ENCODE measurements around the gene KIF5B.
A peak's percentile ranks its signal among the peaks of the same experiment; 100 is the strongest.

Gene KIF5B

DNA sequence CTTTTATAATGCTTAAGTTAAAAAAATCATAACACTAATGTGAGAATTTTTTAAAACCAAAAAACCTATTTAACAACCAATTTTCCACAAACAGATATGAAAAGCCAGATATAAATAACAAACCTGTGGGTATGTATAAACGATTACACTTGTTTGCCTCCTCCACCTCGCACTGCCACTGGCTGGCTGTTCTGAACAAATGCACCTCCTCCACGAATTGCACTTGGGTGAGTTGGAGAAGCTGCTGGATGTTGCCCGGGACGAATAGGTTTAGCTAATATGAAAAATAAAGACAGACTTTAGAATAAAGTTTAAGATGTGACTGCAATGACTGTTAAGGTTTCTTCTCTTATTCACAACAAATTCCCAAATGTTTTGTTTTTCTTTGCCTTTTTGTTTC, 40.8 kb downstream of the KIF5B start:
- Histone ChIP-seq H3K27me3 (ENCODE audit: insufficient read depth, low read length) (no peaks in the 10 kb centered on the region), H4K20me1 (ENCODE audit: insufficient read depth, low read length) (no peaks in the 10 kb centered on the region), H3K4me1 (ENCODE audit: insufficient read depth, low read length, severe bottlenecking) (no peaks in the 10 kb centered on the region), H3K4me3 (ENCODE audit: low read depth, low read length, poor library complexity, severe bottlenecking) (no peak overlapping the region), H3K9ac (ENCODE audit: low read length) (no peak overlapping the region), H3K4me2 (ENCODE audit: low read length) (no peak overlapping the region), H3K27ac (ENCODE audit: low read depth, low read length, poor library complexity, severe bottlenecking) (no peak overlapping the region), H3K79me2 (ENCODE audit: insufficient read depth, low read length) (no peaks in the 10 kb centered on the region), H3K9me2 (ENCODE audit: low read depth, low read length) (no peaks in the 10 kb centered on the region), H3K36me3 (ENCODE audit: insufficient read depth, low read length) (peaks cover 98% of the 10 kb centered on the region), H3F3A (ENCODE audit: insufficient read depth, low read length) (no peaks in the 10 kb centered on the region), H3K9me3 (ENCODE audit: low read length) (no peaks in the 10 kb centered on the region), H2AFZ (ENCODE audit: low read length) (no peak overlapping the region)
- TF ChIP-seq, protein P1, sequence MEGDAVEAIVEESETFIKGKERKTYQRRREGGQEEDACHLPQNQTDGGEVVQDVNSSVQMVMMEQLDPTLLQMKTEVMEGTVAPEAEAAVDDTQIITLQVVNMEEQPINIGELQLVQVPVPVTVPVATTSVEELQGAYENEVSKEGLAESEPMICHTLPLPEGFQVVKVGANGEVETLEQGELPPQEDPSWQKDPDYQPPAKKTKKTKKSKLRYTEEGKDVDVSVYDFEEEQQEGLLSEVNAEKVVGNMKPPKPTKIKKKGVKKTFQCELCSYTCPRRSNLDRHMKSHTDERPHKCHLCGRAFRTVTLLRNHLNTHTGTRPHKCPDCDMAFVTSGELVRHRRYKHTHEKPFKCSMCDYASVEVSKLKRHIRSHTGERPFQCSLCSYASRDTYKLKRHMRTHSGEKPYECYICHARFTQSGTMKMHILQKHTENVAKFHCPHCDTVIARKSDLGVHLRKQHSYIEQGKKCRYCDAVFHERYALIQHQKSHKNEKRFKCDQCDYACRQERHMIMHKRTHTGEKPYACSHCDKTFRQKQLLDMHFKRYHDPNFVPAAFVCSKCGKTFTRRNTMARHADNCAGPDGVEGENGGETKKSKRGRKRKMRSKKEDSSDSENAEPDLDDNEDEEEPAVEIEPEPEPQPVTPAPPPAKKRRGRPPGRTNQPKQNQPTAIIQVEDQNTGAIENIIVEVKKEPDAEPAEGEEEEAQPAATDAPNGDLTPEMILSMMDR (IDR thresholded peaks at IDR 0.05; ENCODE audit: low read length) = no peak
- TF ChIP-seq EZH2 (IDR thresholded peaks at IDR 0.05; ENCODE audit: borderline replicate concordance, low read length) = no peak

DNA sequence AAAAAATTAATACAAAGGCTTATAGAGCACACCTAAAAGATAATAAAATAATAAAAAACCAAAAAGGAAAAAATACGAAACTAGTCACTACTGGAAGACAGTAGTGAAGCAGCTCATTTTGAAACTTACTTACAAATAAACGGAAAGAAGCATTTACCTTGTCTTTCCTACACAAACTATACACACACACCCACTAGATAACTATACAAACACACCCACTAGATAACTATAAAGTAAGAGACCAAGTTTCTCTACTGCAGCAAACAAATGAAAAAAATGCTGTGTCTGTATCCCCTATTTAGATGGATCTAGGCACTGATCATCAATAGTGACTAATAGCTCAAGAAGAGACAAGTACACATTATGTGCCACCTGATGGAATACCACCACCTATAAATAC, 49.2 kb downstream of the KIF5B start:
- no peaks in the 10 kb centered on the region for H3F3A ChIP-seq (ENCODE audit: insufficient read depth, low read length)
- no peaks in the 10 kb centered on the region for H3K4me1 ChIP-seq (ENCODE audit: insufficient read depth, low read length, severe bottlenecking)
- H3K27me3 ChIP-seq (ENCODE audit: insufficient read depth, low read length) = no peaks in the 10 kb centered on the region
- H3K9ac ChIP-seq (ENCODE audit: low read length) = no peak overlapping the region
- no peak overlapping the region for H3K27ac ChIP-seq (ENCODE audit: low read depth, low read length, poor library complexity, severe bottlenecking)
- TF ChIP-seq EZH2 (IDR thresholded peaks at IDR 0.05; ENCODE audit: borderline replicate concordance, low read length) = no peak
- TF ChIP-seq, protein P1 (IDR thresholded peaks at IDR 0.05; ENCODE audit: low read length) = no peak
- no peak overlapping the region for H2AFZ ChIP-seq (ENCODE audit: low read length)
- H3K36me3 ChIP-seq (ENCODE audit: insufficient read depth, low read length) = peaks cover 30% of the 10 kb centered on the region
- no peak overlapping the region for H3K4me2 ChIP-seq (ENCODE audit: low read length)
- H3K9me2 ChIP-seq (ENCODE audit: low read depth, low read length) = no peaks in the 10 kb centered on the region
- no peaks in the 10 kb centered on the region for H3K79me2 ChIP-seq (ENCODE audit: insufficient read depth, low read length)
- H3K4me3 ChIP-seq (ENCODE audit: low read depth, low read length, poor library complexity, severe bottlenecking) = no peak overlapping the region
- no peaks in the 10 kb centered on the region for H4K20me1 ChIP-seq (ENCODE audit: insufficient read depth, low read length)
- no peaks in the 10 kb centered on the region for H3K9me3 ChIP-seq (ENCODE audit: low read length)

DNA sequence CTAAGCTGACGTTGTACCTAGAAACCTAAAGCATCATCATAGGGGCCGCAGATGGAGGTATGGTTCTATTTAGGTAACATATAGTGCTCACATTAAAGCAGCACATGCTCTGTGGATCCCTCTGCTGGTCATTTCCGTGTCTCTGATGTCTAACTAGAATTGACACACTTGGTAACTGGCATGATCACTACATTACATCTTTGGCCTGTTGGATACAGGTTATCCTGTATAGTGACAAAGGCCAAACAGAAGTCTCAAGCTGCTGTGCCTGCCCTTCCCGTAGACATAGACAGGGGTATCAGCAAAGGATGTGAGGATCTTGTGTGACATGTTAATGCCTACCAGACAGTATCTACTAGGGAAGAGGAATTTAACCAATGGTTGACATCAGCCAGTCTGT, 51.2 kb downstream of the KIF5B start:
- Histone ChIP-seq H3K36me3 (ENCODE audit: insufficient read depth, low read length) (peaks cover 13% of the 10 kb centered on the region), H3K27ac (ENCODE audit: low read depth, low read length, poor library complexity, severe bottlenecking) (no peak overlapping the region)
- TF ChIP-seq EZH2 (IDR thresholded peaks at IDR 0.05; ENCODE audit: borderline replicate concordance, low read length) = no peak
- TF ChIP-seq, protein P1 (IDR thresholded peaks at IDR 0.05; ENCODE audit: low read length) = peak; percentile 81

More for the DNA sequence above, 51.2 kb downstream of the KIF5B start:
- no peak overlapping the region for H3K4me3 ChIP-seq (ENCODE audit: low read depth, low read length, poor library complexity, severe bottlenecking)
- H3K79me2 ChIP-seq (ENCODE audit: insufficient read depth, low read length) = no peaks in the 10 kb centered on the region
- H3K9me3 ChIP-seq (ENCODE audit: low read length) = no peaks in the 10 kb centered on the region
- no peak overlapping the region for H3K9ac ChIP-seq (ENCODE audit: low read length)
- no peak overlapping the region for H3K4me2 ChIP-seq (ENCODE audit: low read length)
- no peaks in the 10 kb centered on the region for H3K4me1 ChIP-seq (ENCODE audit: insufficient read depth, low read length, severe bottlenecking)
- H4K20me1 ChIP-seq (ENCODE audit: insufficient read depth, low read length) = no peaks in the 10 kb centered on the region
- no peak overlapping the region for H2AFZ ChIP-seq (ENCODE audit: low read length)
- no peaks in the 10 kb centered on the region for H3K27me3 ChIP-seq (ENCODE audit: insufficient read depth, low read length)
- H3K9me2 ChIP-seq (ENCODE audit: low read depth, low read length) = no peaks in the 10 kb centered on the region
- no peaks in the 10 kb centered on the region for H3F3A ChIP-seq (ENCODE audit: insufficient read depth, low read length)

Data from OCI-LY1 (cell line).